GM12892 (cell line): ENCODE measurements around the gene FOXM1.

Source experiments
- POLR2A ChIP-seq: IDR thresholded peaks from 2 replicates; pipeline ENCODE4 v1.6.1; 2011; ENCODE audit warnings: low read depth, low read length, control low read depth
- POLR2AphosphoS5 ChIP-seq: IDR thresholded peaks from 2 replicates; pipeline ENCODE4 v1.6.1; 2011; ENCODE audit warnings: low read depth, low read length, control low read depth
- TAF1 ChIP-seq: IDR thresholded peaks from 2 replicates; pipeline ENCODE4 v1.6.1; 2011; ENCODE audit warnings: low read depth, mild to moderate bottlenecking, control low read depth, low read length, borderline replicate concordance

- TF ChIP-seq POLR2A (no peak), POLR2AphosphoS5 (no peak), TAF1 (no peak)
These were observed 57.2 kb downstream of the FOXM1 start for GRCh38 chr12:2819810-2820209.
